Loucy (cell line): Measurements from ENCODE around the gene STK40.

ENCODE experiments used
- H2AFZ ChIP-seq: fragments of 200-600 bp; sonication (generic); 2 replicates; pipeline ENCODE4 v1.6.0; 2016; ENCODE audit warnings: antibody characterized with exemption, mild to moderate bottlenecking, low read length, moderate library complexity
- H3F3A ChIP-seq: fragments of 200-600 bp; 2 replicates; pipeline ENCODE4 v1.6.0; 2016; ENCODE audit warnings: antibody characterized with exemption, low read depth, mild to moderate bottlenecking
- H3K27me3 ChIP-seq: fragments of 200-600 bp; sonication (generic); 2 replicates; pipeline ENCODE4 v1.6.1; 2014; ENCODE audit warnings: low read length, mild to moderate bottlenecking; ENCODE audit not compliant: insufficient read depth, poor library complexity, severe bottlenecking
- H3K36me3 ChIP-seq: fragments of 200-600 bp; sonication (generic); 2 replicates; pipeline ENCODE4 v1.6.1; 2016; ENCODE audit warnings: low read length; ENCODE audit not compliant: insufficient read depth
- H3K4me1 ChIP-seq: fragments of 200-600 bp; sonication (generic); 2 replicates; pipeline ENCODE4 v1.5.1; 2014; ENCODE audit warnings: low read length, mild to moderate bottlenecking; ENCODE audit not compliant: insufficient read depth, poor library complexity, severe bottlenecking
- H3K4me2 ChIP-seq: fragments of 200-600 bp; sonication (generic); 2 replicates; pipeline ENCODE4 v1.6.0; 2014; ENCODE audit warnings: antibody characterized with exemption, low read length, low read depth, mild to moderate bottlenecking; ENCODE audit not compliant: poor library complexity, severe bottlenecking
- H3K4me3 ChIP-seq: fragments of 200-600 bp; sonication (generic); 2 replicates; pipeline ENCODE4 v1.5.1; 2014; ENCODE audit warnings: low read length, mild to moderate bottlenecking, mixed read lengths; ENCODE audit not compliant: poor library complexity, severe bottlenecking
- H3K79me2 ChIP-seq: fragments of 200-600 bp; sonication (generic); 2 replicates; pipeline ENCODE4 v1.6.1; 2014; ENCODE audit warnings: low read length; ENCODE audit not compliant: insufficient read depth
- H3K9ac ChIP-seq: fragments of 200-600 bp; sonication (generic); 2 replicates; pipeline ENCODE4 v1.6.0; 2014; ENCODE audit warnings: mild to moderate bottlenecking, low read depth, low read length, moderate library complexity; ENCODE audit not compliant: poor library complexity, severe bottlenecking
- H3K9me2 ChIP-seq: fragments of 200-600 bp; sonication (generic); replicated peaks from 2 replicates; pipeline ENCODE4 v1.6.1; 2016; ENCODE audit warnings: low read depth, low read length, mixed read lengths
- H3K9me3 ChIP-seq: fragments of 200-600 bp; sonication (generic); 2 replicates; pipeline ENCODE4 v1.6.1; 2014; ENCODE audit warnings: mild to moderate bottlenecking, antibody characterized with exemption, low read length, low read depth; ENCODE audit not compliant: insufficient read depth
- H4K20me1 ChIP-seq: fragments of 200-600 bp; sonication (generic); 2 replicates; pipeline ENCODE4 v1.6.0; 2014; ENCODE audit warnings: antibody characterized with exemption, low read length, mild to moderate bottlenecking; ENCODE audit not compliant: insufficient read depth, poor library complexity, severe bottlenecking
- CTCF ChIP-seq: fragments of 200-600 bp; sonication (generic); conservative IDR thresholded peaks from 2 replicates; pipeline ENCODE4 v1.5.1; 2014; ENCODE audit warnings: mild to moderate bottlenecking, antibody characterized with exemption, low read length
- EZH2phosphoT487 ChIP-seq: fragments of 200-600 bp; IDR thresholded peaks from 2 replicates; pipeline ENCODE4 v1.6.1; 2018; ENCODE audit warnings: antibody characterized with exemption, mild to moderate bottlenecking, moderate library complexity, borderline replicate concordance

The STK40 gene

DNA sequence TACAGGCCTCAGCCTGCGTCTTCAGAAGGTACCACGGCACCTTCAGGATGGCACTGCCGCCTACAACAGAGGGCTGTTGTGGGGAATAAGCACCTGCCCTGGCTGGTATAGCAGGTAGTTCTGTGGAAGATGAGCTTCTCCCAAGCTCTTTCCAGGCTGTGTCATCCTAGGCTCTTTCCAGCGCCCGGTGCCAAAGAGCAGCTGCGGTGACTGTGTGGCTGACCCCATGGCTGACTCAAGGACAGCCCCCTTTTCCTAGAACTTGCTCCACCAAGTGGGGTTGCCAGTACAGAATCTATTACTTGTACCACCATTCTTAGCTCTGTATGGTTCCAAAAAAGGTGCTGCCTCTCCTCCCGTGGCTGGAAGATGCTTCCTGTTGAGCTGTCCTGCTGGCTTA is 40.4 kb downstream of the STK40 start:
- no peak overlapping the region for H2AFZ ChIP-seq
- H3K36me3 ChIP-seq: peaks cover 41% of the 10 kb centered on the region; the same call in 1 of the 2 replicates
- H3K9me2 ChIP-seq: no peaks in the 10 kb centered on the region

DNA sequence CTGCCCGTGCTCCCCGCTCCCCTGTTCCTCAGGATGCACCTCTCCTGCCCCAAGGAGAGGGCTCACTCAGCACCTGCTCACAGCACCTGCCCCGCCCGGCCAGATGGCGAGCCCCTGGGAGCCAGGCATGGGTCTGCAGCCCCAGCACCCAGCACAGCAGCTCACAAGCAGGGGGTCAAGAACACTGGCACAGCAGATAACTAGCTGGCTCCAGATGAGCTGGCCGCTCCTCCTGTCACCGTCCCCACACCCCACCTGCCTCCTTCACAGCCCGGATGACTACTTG is 41.4 kb downstream of the STK40 start:
- no peaks in the 10 kb centered on the region for H3K9me3 ChIP-seq

More for the DNA sequence above, 40.4 kb downstream of the STK40 start:
- Histone ChIP-seq H3K4me3 (no peak overlapping the region), H3F3A (no peaks in the 10 kb centered on the region), H3K9ac (no peak overlapping the region), H3K4me2 (no peak overlapping the region), H3K27me3 (no peaks in the 10 kb centered on the region), H3K4me1 (no peaks in the 10 kb centered on the region), H3K9me3 (no peaks in the 10 kb centered on the region), H4K20me1 (no peaks in the 10 kb centered on the region), H3K79me2 (no peaks in the 10 kb centered on the region)
- no peak for TF ChIP-seq EZH2phosphoT487
- TF ChIP-seq CTCF: no peak

DNA sequence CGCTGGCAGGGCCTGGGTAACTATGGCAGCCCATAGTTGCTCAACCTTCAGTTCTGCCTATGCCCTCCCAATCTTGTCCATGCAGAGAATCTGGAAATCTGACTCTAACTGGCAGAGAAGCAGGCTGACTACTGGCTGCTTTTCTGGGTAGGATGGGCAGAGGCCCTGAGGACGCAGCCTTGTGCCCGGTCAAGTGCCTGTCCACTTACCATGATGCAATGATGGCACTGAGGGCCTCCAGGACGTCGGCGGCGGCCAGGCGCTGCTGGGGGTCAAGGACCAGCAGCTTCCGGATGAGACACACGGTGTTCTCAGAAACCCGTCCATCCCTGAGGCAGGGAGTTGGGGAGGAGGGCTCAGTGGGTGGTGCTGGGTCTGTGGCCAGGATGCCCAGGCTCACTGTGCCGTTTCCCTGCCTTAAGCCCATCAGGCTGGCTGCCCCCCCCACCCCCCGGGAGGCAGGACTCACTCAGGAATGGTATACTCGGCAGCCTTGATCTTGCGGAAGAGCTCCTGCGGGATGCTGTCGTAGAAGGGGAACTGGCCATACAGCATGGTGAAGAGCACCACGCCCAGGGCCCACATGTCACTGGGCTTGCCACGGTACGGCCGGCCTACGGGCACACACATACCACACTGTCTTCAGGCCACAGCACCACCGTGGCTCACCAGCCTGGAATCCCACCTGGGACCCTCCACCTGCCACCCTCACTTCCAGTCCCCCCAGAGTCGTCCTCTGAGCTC is 41.9 kb downstream of the STK40 start:
- Histone ChIP-seq H3F3A (no peaks in the 10 kb centered on the region), H2AFZ (no peak overlapping the region), H3K79me2 (no peaks in the 10 kb centered on the region), H3K9me3 (no peaks in the 10 kb centered on the region), H3K27me3 (no peaks in the 10 kb centered on the region), H3K9me2 (no peaks in the 10 kb centered on the region), H3K4me1 (peaks cover 6% of the 10 kb centered on the region), H3K4me2 (no peak overlapping the region), H3K9ac (no peak overlapping the region), H3K36me3 (peaks cover 37% of the 10 kb centered on the region; the same call in 1 of the 2 replicates), H3K4me3 (no peak overlapping the region), H4K20me1 (no peaks in the 10 kb centered on the region)
- no peak for TF ChIP-seq EZH2phosphoT487
- TF ChIP-seq CTCF: no peak

More for the DNA sequence above, 41.4 kb downstream of the STK40 start:
- Histone ChIP-seq H3K4me1 (peaks cover under 1% of the 10 kb centered on the region), H3K27me3 (no peaks in the 10 kb centered on the region), H3K4me3 (no peak overlapping the region), H3K36me3 (peaks cover 40% of the 10 kb centered on the region; the same call in 1 of the 2 replicates), H4K20me1 (no peaks in the 10 kb centered on the region), H3F3A (no peaks in the 10 kb centered on the region), H3K9ac (no peak overlapping the region), H3K9me2 (no peaks in the 10 kb centered on the region), H2AFZ (no peak overlapping the region), H3K4me2 (no peak overlapping the region), H3K79me2 (no peaks in the 10 kb centered on the region)
- TF ChIP-seq CTCF (no peak), EZH2phosphoT487 (no peak)
